ENCODE measurements around the gene RBM19.

Gene RBM19

DNA sequence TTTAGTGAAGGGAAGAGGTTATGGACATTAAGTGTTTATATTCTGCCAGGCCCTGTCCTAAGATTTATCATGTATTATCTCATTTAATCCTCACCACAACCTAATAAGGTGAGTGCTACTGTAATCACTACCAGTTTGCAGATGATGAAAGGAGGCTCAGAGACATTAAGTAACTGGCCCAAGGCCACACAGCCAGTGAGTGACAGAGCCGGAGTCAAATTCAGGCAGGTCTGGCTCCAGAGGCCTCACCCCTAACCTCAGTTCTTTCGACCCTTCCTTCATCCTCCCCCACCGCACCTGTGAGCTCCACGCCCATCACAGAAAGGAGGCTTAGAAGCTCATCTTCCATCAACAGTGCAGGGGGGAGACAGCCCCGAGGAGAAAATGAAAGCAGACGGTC lies 197.3 kb downstream of the RBM19 start:
- CTCF ChIA-PET, result no interaction called here
- no peak for DNase-seq (ENCODE audit: extremely low spot score)
- TF ChIP-seq FOXK2 (IDR thresholded peaks at IDR 0.05), result no peak
- no peak for TF ChIP-seq NFRKB (IDR thresholded peaks at IDR 0.05)
- TF ChIP-seq, protein P1, sequence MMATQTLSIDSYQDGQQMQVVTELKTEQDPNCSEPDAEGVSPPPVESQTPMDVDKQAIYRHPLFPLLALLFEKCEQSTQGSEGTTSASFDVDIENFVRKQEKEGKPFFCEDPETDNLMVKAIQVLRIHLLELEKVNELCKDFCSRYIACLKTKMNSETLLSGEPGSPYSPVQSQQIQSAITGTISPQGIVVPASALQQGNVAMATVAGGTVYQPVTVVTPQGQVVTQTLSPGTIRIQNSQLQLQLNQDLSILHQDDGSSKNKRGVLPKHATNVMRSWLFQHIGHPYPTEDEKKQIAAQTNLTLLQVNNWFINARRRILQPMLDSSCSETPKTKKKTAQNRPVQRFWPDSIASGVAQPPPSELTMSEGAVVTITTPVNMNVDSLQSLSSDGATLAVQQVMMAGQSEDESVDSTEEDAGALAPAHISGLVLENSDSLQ (IDR thresholded peaks at IDR 0.05), result no peak
- no peak for TF ChIP-seq FOXM1 (IDR thresholded peaks at IDR 0.05; ENCODE audit: borderline replicate concordance)
- TF ChIP-seq CTBP1 (IDR thresholded peaks at IDR 0.05; ENCODE audit: borderline replicate concordance), result no peak
- POLR2A ChIA-PET, result no interaction called here

GRCh38 chr12:113766879-113767878 lies 198.9 kb downstream of the RBM19 start:
- ChIA-PET CTCF (no interaction called here), POLR2A (no interaction called here)
- no peak for DNase-seq (ENCODE audit: extremely low spot score)
- TF ChIP-seq, protein P1 (IDR thresholded peaks at IDR 0.05), result no peak
- no peak for TF ChIP-seq ELF4 (IDR thresholded peaks at IDR 0.05)
- TF ChIP-seq ARNT (IDR thresholded peaks at IDR 0.05), result no peak
- TF ChIP-seq FOXA1 (IDR thresholded peaks at IDR 0.05), result no peak
- no peak for TF ChIP-seq LEF1 (IDR thresholded peaks at IDR 0.05; ENCODE audit: borderline replicate concordance)
- no peak for TF ChIP-seq NFRKB (IDR thresholded peaks at IDR 0.05)
- no peak for TF ChIP-seq SP1 (IDR thresholded peaks at IDR 0.05)
- no peak for TF ChIP-seq TARDBP (IDR thresholded peaks at IDR 0.05)
- no peak for TF ChIP-seq HDGF (IDR thresholded peaks at IDR 0.05; ENCODE audit: borderline replicate concordance)
- no peak for TF ChIP-seq SUZ12 (IDR thresholded peaks at IDR 0.05)
- no peak for TF ChIP-seq FOXK2 (IDR thresholded peaks at IDR 0.05)
- TF ChIP-seq L3MBTL2 (conservative IDR thresholded peaks at IDR 0.05), result no peak
- TF ChIP-seq CTBP1 (IDR thresholded peaks at IDR 0.05; ENCODE audit: borderline replicate concordance), result no peak
- TF ChIP-seq FOXM1 (IDR thresholded peaks at IDR 0.05; ENCODE audit: borderline replicate concordance), result no peak
- TF ChIP-seq BHLHE40 (IDR thresholded peaks at IDR 0.05; ENCODE audit: borderline replicate concordance), result no peak
